Neuronal stem cell (in vitro differentiated cells): ENCODE data around the gene TMEM181.

Experiments used
- DNase-seq: peaks from one replicate; pipeline ENCODE4 v3.0.0-alpha.2; 2013; ENCODE audit warnings: low spot score
- H2AFZ ChIP-seq: one replicate; pipeline ENCODE4 v1.6.1; 2013; ENCODE audit warnings: mild to moderate bottlenecking, low read length, inconsistent platforms
- H2AK5ac ChIP-seq: 2 replicates; pipeline ENCODE4 v1.6.1; 2013; ENCODE audit warnings: low read depth, mild to moderate bottlenecking, inconsistent platforms, low read length, moderate library complexity, mixed read lengths
- H2BK120ac ChIP-seq: 2 replicates; pipeline ENCODE4 v1.6.1; 2013; ENCODE audit warnings: low read depth, mild to moderate bottlenecking, inconsistent platforms, low read length, moderate library complexity, mixed read lengths
- H2BK12ac ChIP-seq: one replicate; pipeline ENCODE4 v1.6.1; 2013; ENCODE audit warnings: low read length, inconsistent platforms
- H2BK15ac ChIP-seq: 2 replicates; pipeline ENCODE4 v1.6.1; 2013; ENCODE audit warnings: mild to moderate bottlenecking, low read length, inconsistent platforms, mixed read lengths
- H2BK5ac ChIP-seq: one replicate; pipeline ENCODE4 v1.6.1; 2013; ENCODE audit warnings: inconsistent platforms, mild to moderate bottlenecking, low read length, moderate library complexity
- H3K14ac ChIP-seq: one replicate; pipeline ENCODE4 v1.6.1; 2013; ENCODE audit warnings: low read length, inconsistent platforms
- H3K18ac ChIP-seq: 2 replicates; pipeline ENCODE4 v1.6.1; 2013; ENCODE audit warnings: low read length, inconsistent platforms
- H3K23ac ChIP-seq: 2 replicates; pipeline ENCODE4 v1.6.1; 2013; ENCODE audit warnings: low read depth, mild to moderate bottlenecking, mixed read lengths, low read length, inconsistent platforms; ENCODE audit not compliant: poor library complexity
- H3K27ac ChIP-seq: replicated peaks from 3 replicates; pipeline ENCODE4 v1.5.1; 2013; ENCODE audit warnings: low read length, inconsistent platforms
- H3K27me3 ChIP-seq, 3 experiments: 2 replicates each; pipeline ENCODE4 v1.6.1; 2013; ENCODE audit warnings: low read length in 3 of 3, mild to moderate bottlenecking in 2 of 3, inconsistent platforms in 1 of 3, low read depth in 1 of 3, mixed read lengths in 1 of 3, moderate library complexity in 1 of 3; ENCODE audit not compliant: control insufficient read depth in 3 of 3, insufficient read depth in 3 of 3
- H3K36me3 ChIP-seq, 2 donors: replicated peaks in 1 of 2; 2 replicates each; pipeline ENCODE4 v1.6.1; 2013; ENCODE audit warnings: low read length in 2 of 2; ENCODE audit not compliant: control insufficient read depth in 2 of 2, insufficient read depth in 2 of 2
- H3K4ac ChIP-seq: 2 replicates; pipeline ENCODE4 v1.6.1; 2013; ENCODE audit warnings: inconsistent platforms, mild to moderate bottlenecking, low read length, moderate library complexity
- H3K4me1 ChIP-seq, 2 donors: 1 replicate in 1 of 2; 2 replicates in 1 of 2; pipeline ENCODE4 v1.6.1; 2013; ENCODE audit warnings: low read length in 2 of 2, low read depth in 1 of 2; ENCODE audit not compliant: control insufficient read depth in 2 of 2, insufficient read depth in 1 of 2
- H3K4me2 ChIP-seq: one replicate; pipeline ENCODE4 v1.6.1; 2013; ENCODE audit warnings: mild to moderate bottlenecking, low read length, inconsistent platforms; ENCODE audit not compliant: insufficient read depth, poor library complexity, severe bottlenecking
- H3K4me3 ChIP-seq, 2 donors: 2 replicates each; pipeline ENCODE4 v1.5.1; 2013; ENCODE audit warnings: low read length in 2 of 2, mild to moderate bottlenecking in 2 of 2, inconsistent platforms in 1 of 2, moderate library complexity in 1 of 2
- H3K79me1 ChIP-seq: one replicate; pipeline ENCODE4 v1.6.1; 2013; ENCODE audit warnings: low read depth, mild to moderate bottlenecking, inconsistent platforms, low read length, moderate library complexity
- H3K9ac ChIP-seq: one replicate; pipeline ENCODE4 v1.6.1; 2013; ENCODE audit warnings: mild to moderate bottlenecking, low read depth, low read length, inconsistent platforms; ENCODE audit not compliant: poor library complexity
- H3K9me3 ChIP-seq, 2 donors: replicated peaks in 1 of 2; 2 replicates each; pipeline versions ENCODE3 to v1.6.1; 2013; ENCODE audit warnings: low read length in 2 of 2, mild to moderate bottlenecking in 2 of 2, inconsistent platforms in 1 of 2, low read depth in 1 of 2, mixed read lengths in 1 of 2, moderate library complexity in 1 of 2; ENCODE audit not compliant: control insufficient read depth in 2 of 2, insufficient read depth in 1 of 2
- H4K8ac ChIP-seq: one replicate; pipeline ENCODE4 v1.6.1; 2013; ENCODE audit warnings: low read depth, mild to moderate bottlenecking, inconsistent platforms, low read length, moderate library complexity
- H4K91ac ChIP-seq: one replicate; pipeline ENCODE4 v1.6.1; 2013; ENCODE audit warnings: low read length, low read depth, mild to moderate bottlenecking, inconsistent platforms; ENCODE audit not compliant: poor library complexity
- WGBS, 2 donors: extraction: QIAGEN DNeasy Blood & Tissue Kit; methylation state at CpG; one replicate each; pipeline ENCODE4 v1.1.7; 2013; ENCODE audit warnings: missing lambda C conversion rate in 2 of 2, mixed read lengths in 1 of 2; ENCODE audit not compliant: insufficient read length in 2 of 2, insufficient replicate concordance in 1 of 2; ENCODE audit errors: extremely low coverage in 2 of 2; 5-methylcytosine and 5-hydroxymethylcytosine counted together

Gene TMEM181

DNA sequence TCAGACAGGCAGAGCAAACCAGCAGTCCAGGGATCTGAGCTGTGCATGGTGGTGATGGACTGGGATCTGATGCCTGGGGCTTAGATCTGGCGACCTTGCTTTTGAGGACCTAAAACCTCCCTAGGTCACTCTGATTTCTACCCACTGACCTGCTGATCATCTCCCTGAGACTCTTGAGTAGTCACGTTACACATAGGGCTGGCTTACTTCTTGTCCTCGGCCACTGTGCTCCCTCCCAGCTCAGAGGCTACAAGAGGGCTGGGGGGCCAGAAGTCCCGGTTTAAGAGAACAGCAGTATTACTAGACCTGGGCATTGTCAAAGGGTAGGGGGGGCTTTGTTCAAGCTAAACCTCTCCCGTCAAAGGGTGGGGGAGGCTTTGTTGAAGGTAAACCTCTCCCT is 79.2 kb downstream of the TMEM181 start:
- no CpG with 5 or more reads among the region's 5 CpGs for WGBS, 2 donors
- Histone ChIP-seq H3K4me3 (no peak overlapping the region), H4K8ac (no peak overlapping the region), H3K79me1 (peaks cover 3% of the 10 kb centered on the region), H2AFZ (no peak overlapping the region), H2BK12ac (no peak overlapping the region), H4K91ac (no peak overlapping the region), H2AK5ac (no peak overlapping the region), H2BK5ac (no peak overlapping the region), H3K36me3 (peaks cover 5 to 81% of the 10 kb centered on the region in 2 donors), H3K9me3 (peaks cover 0 to 2% of the 10 kb centered on the region in 2 donors), H3K4ac (no peak overlapping the region), H3K18ac (no peak overlapping the region), H3K14ac (no peak overlapping the region), H3K4me2 (no peak overlapping the region), H3K9ac (no peak overlapping the region), H3K4me1 (peaks cover 0 to 6% of the 10 kb centered on the region in 2 donors), H3K27ac (no peak overlapping the region), H3K27me3 (no peaks in the 10 kb centered on the region), H2BK120ac (no peak overlapping the region), H2BK15ac (no peak overlapping the region), H3K23ac (no peak overlapping the region)
- no peak for DNase-seq

DNA sequence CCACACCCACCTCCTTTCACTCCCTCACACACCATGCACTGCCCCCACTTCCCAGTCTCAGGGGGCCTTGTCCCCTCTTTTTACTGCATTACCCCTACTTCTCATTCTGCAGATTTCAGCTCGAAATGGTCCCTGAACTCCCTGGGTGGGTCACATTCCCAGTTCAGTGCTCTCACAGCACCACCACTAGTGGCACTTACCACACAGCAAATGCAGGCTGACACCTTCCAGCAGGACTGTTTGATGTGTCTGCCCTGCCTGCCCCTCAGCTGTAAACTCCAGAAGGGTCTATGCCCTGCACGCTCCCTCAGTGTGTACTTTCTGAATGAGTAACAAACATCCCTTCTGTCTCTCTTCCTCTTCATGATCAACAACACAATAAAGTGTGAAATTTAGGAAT is 80.6 kb downstream of the TMEM181 start:
- no peak overlapping the region for H2AK5ac ChIP-seq
- H3K27ac ChIP-seq, result no peak overlapping the region
- H3K4me3 ChIP-seq, result no peak overlapping the region
- no peak overlapping the region for H3K4ac ChIP-seq
- H4K8ac ChIP-seq, result no peak overlapping the region
- H2BK12ac ChIP-seq, result no peak overlapping the region
- no peak overlapping the region for H2AFZ ChIP-seq
- no peak overlapping the region for H3K4me2 ChIP-seq
- peaks cover 4 to 67% of the 10 kb centered on the region in 2 donors for H3K36me3 ChIP-seq
- WGBS, 2 donors, result no CpG with 5 or more reads among the region's 2 CpGs
- H4K91ac ChIP-seq, result no peak overlapping the region
- peaks cover 0 to 4% (median 0%) of the 10 kb centered on the region in 3 experiments for H3K27me3 ChIP-seq
- no peak overlapping the region for H3K18ac ChIP-seq
- H3K23ac ChIP-seq, result no peak overlapping the region
- no peak for DNase-seq
- peaks cover 0 to 2% of the 10 kb centered on the region in 2 donors for H3K9me3 ChIP-seq
- no peak overlapping the region for H2BK120ac ChIP-seq
- H3K79me1 ChIP-seq, result peaks cover 8% of the 10 kb centered on the region
- H3K9ac ChIP-seq, result no peak overlapping the region
- H2BK15ac ChIP-seq, result no peak overlapping the region
- H3K4me1 ChIP-seq, result peaks cover 4 to 8% of the 10 kb centered on the region in 2 donors
- H3K14ac ChIP-seq, result no peak overlapping the region
- H2BK5ac ChIP-seq, result no peak overlapping the region

DNA sequence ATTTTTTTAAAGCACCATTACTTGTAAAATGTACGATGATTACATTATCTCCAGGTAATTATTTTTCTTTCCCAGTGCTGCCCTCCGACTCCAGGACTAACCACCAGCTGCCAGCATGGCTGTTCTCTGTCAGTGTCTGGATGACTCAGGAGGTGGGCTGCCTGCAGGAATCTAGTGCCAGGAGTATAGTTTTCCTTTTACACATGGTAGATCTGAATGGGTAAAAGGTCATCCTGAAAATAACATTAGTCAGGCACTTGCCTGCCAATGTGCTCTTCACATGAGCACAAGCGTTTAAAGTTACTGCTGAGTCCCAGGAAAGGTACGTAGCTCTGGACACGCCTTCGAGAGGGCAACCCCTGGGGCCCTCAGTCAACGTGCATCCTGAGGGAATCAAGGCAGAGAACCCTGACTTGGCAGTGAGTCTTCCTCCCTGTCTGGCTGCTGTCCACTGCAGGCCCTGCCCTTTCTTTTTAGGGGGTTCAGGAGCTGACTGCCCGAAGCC is 82.3 kb downstream of the TMEM181 start:
- Histone ChIP-seq H3K27ac (no peak overlapping the region), H3K4ac (no peak overlapping the region), H4K8ac (no peak overlapping the region), H3K18ac (no peak overlapping the region), H3K23ac (no peak overlapping the region), H3K36me3 (peaks cover 0 to 53% of the 10 kb centered on the region in 2 donors), H3K4me3 (no peak overlapping the region), H2AK5ac (no peak overlapping the region), H3K4me1 (peaks cover 4 to 8% of the 10 kb centered on the region in 2 donors), H2BK120ac (no peak overlapping the region), H3K4me2 (no peak overlapping the region), H3K9me3 (peaks cover 0 to 2% of the 10 kb centered on the region in 2 donors), H3K9ac (no peak overlapping the region), H2BK15ac (no peak overlapping the region), H3K27me3 (peaks cover 0 to 17% (median 0%) of the 10 kb centered on the region in 3 experiments), H2BK5ac (no peak overlapping the region), H2BK12ac (no peak overlapping the region), H4K91ac (no peak overlapping the region), H3K79me1 (peaks cover 8% of the 10 kb centered on the region), H2AFZ (no peak overlapping the region), H3K14ac (no peak overlapping the region)
- no peak for DNase-seq
- no CpG with 5 or more reads among the region's 8 CpGs for WGBS, 2 donors

GRCh38 chr6:158643836-158644230 is 83.9 kb downstream of the TMEM181 start:
- Histone ChIP-seq H2BK5ac (no peak overlapping the region), H3K23ac (no peak overlapping the region), H2BK12ac (no peak overlapping the region), H4K91ac (no peak overlapping the region), H3K4me2 (peak overlapping the region; percentile 53), H3K36me3 (peaks cover 0 to 38% of the 10 kb centered on the region in 2 donors), H2AK5ac (peak overlapping the region; percentile 86), H2AFZ (peak overlapping the region; percentile 97), H3K4me3 (peak overlapping the region; percentile 98 to 100), H3K4ac (peak overlapping the region; percentile 72), H3K9ac (peak overlapping the region; percentile 96), H3K9me3 (peaks cover 0 to 2% of the 10 kb centered on the region in 2 donors), H3K18ac (peak overlapping the region; percentile 98), H3K14ac (no peak overlapping the region), H3K79me1 (peaks cover 8% of the 10 kb centered on the region), H3K27ac (no peak overlapping the region), H2BK15ac (no peak overlapping the region), H3K27me3 (peaks cover 0 to 18% (median 0%) of the 10 kb centered on the region in 3 experiments), H2BK120ac (peak overlapping the region; percentile 68), H3K4me1 (peaks cover 4 to 8% of the 10 kb centered on the region in 2 donors), H4K8ac (no peak overlapping the region)
- WGBS, 2 donors, result no CpG with 5 or more reads among the region's 21 CpGs
- DNase-seq, result no peak
